HG03159 (cell line): Measurements from ENCODE around the gene CRIP3.
"Not testable (repeated sequence)": the region's sequence is repeated elsewhere in the genome, so short reads cannot be mapped to it uniquely, and the experiment has no call there.

ENCODE experiments used
- ATAC-seq: cut with Tn5 transposase; IDR thresholded peaks from one replicate; pipeline ENCODE4 v1.9.1; 2021; ENCODE audit warnings: mild to moderate bottlenecking, moderate library complexity; ENCODE audit not compliant: unreplicated experiment

The CRIP3 gene

GRCh38 chr6:43307451-43308100, 1.1 kb downstream of the CRIP3 start:
- ATAC-seq: no peak

GRCh38 chr6:43306086-43306485, 2.5 kb downstream of the CRIP3 start:
- ATAC-seq: no peak

GRCh38 chr6:43304882-43305281, 3.7 kb downstream of the CRIP3 start:
- ATAC-seq: no peak

GRCh38 chr6:43304361-43304760, 4.3 kb downstream of the CRIP3 start:
- ATAC-seq: no peak

GRCh38 chr6:43303751-43304331, 4.8 kb downstream of the CRIP3 start:
- ATAC-seq: no peak

GRCh38 chr6:43303006-43303405, 5.6 kb downstream of the CRIP3 start:
- not testable (repeated sequence) for ATAC-seq

GRCh38 chr6:43302126-43302525, 6.5 kb downstream of the CRIP3 start:
- no peak for ATAC-seq

- no peak for ATAC-seq
Observed at GRCh38 chr6:43301081-43301870, 7.3 kb downstream of the CRIP3 start.

- ATAC-seq: no peak
Observed at GRCh38 chr6:43299338-43300293, 9.0 kb downstream of the CRIP3 start.

- ATAC-seq: no peak
Observed at GRCh38 chr6:43298565-43299337, 9.9 kb downstream of the CRIP3 start.

GRCh38 chr6:43297644-43298564, 10.7 kb downstream of the CRIP3 start, which contains the start of gene SLC22A7:
SLC22A7 (plus strand) TSS chr6:43298260; CDS start chr6:43298359, 99 bp downstream.
- no peak for ATAC-seq

GRCh38 chr6:43296780-43297497, 11.7 kb downstream of the CRIP3 start:
- no peak for ATAC-seq

GRCh38 chr6:43295456-43295855, 13.2 kb downstream of the CRIP3 start:
- no peak for ATAC-seq

GRCh38 chr6:43294536-43294935, 14.1 kb downstream of the CRIP3 start:
- no peak for ATAC-seq

GRCh38 chr6:43293698-43294097, 14.9 kb downstream of the CRIP3 start:
- no peak for ATAC-seq

- ATAC-seq: no peak
Observed at GRCh38 chr6:43292763-43293318, 15.8 kb downstream of the CRIP3 start.

- ATAC-seq: no peak
Observed at GRCh38 chr6:43292341-43292740, 16.3 kb downstream of the CRIP3 start.

GRCh38 chr6:43291708-43292107, 16.9 kb downstream of the CRIP3 start:
- no peak for ATAC-seq
